Esophagus muscularis mucosa (tissue), 4 donors: Measurements from ENCODE around the gene SIGLEC14. TPM values are rescaled to one million over a fixed set of nuclear protein-coding genes. Genes with fewer than 3 reads are reported as not detected.
A peak's percentile ranks its signal among the peaks of the same experiment; 100 is the strongest.

Experiments
- DNase-seq: peaks from one replicate; pipeline ENCODE4 v3.0.0-alpha.2; 2017; ENCODE audit errors: extremely low spot score
- H3K27ac ChIP-seq, 4 donors: fragments of 200-600 bp; sonication (generic); replicated peaks in 1 of 4; 1 replicate in 3 of 4; 2 replicates in 1 of 4; pipeline ENCODE4 v1.5.1; 2016 to 2019; ENCODE audit warnings: mild to moderate bottlenecking in 1 of 4
- H3K27me3 ChIP-seq, 4 donors: fragments of 200-600 bp; sonication (generic); one replicate each; pipeline versions ENCODE4 v1.5.1 to v1.6.0; 2016 to 2019
- H3K36me3 ChIP-seq, 4 donors: fragments of 200-600 bp; sonication (generic); one replicate each; pipeline ENCODE4 v1.5.1; 2016 to 2019
- H3K4me1 ChIP-seq, 4 donors: fragments of 200-600 bp; sonication (generic); one replicate each; pipeline ENCODE4 v1.5.1; 2016 to 2019
- H3K4me3 ChIP-seq, 4 donors: fragments of 200-600 bp; sonication (generic); 1 replicate in 2 of 4; 2 replicates in 2 of 4; pipeline ENCODE4 v1.5.1; 2016 to 2019; ENCODE audit warnings: mild to moderate bottlenecking in 4 of 4, moderate library complexity in 1 of 4
- H3K9me3 ChIP-seq, 4 donors: fragments of 200-600 bp; sonication (generic); 1 replicate in 3 of 4; 2 replicates in 1 of 4; pipeline ENCODE4 v1.5.1; 2016 to 2019
- EP300 ChIP-seq: sonication (generic); formaldehyde crosslinking; IDR thresholded peaks from one replicate; pipeline ENCODE4 v1.6.1; 2017; ENCODE audit warnings: antibody characterized with exemption
- POLR2A ChIP-seq: fragments of 450-650 bp; IDR thresholded peaks from one replicate; pipeline ENCODE4 v1.6.1; 2017; ENCODE audit warnings: antibody characterized with exemption, moderate library complexity, mild to moderate bottlenecking, low read depth
- POLR2AphosphoS5 ChIP-seq, 2 donors: sonication (generic); formaldehyde crosslinking; IDR thresholded peaks; one replicate each; pipeline ENCODE4 v1.6.1; 2017; ENCODE audit warnings: antibody characterized with exemption in 2 of 2
- WGBS: methylation state at CpG from one replicate; pipeline ENCODE4 v1.1.5; 2018; 5-methylcytosine and 5-hydroxymethylcytosine counted together
- intact Hi-C: fragments of 100-400 bp; cut with DNase I; formaldehyde crosslinking; loops from one replicate; pipeline ENCODE4 v1.15.1; 2023
- total RNA-seq, 4 donors: library from RNA; depleted of rRNA; stranded (reverse); fragments of >200 nt; gene quantifications; one replicate each; pipeline versions ENCODE4 v1.1.0 to v1.2.1, GENCODE V29; 2016
- TF ChIP-seq, protein P1 (sequence below), 3 experiments: fragments of 200-600 bp in 2 of 3; fragments of 450-650 bp in 1 of 3; sonication (generic) in 2 of 3; IDR thresholded peaks; one replicate each; pipeline ENCODE4 v1.5.1; 2017 to 2019; ENCODE audit warnings: antibody characterized with exemption in 3 of 3, mild to moderate bottlenecking in 2 of 3, moderate library complexity in 1 of 3

Gene SIGLEC14
- total RNA-seq, 4 donors from 2014 or later: 2.5 to 9.9 (median 5.0) TPM; not detected in 1

GRCh38 chr19:51651216-51651846 lies 4.7 kb upstream of the SIGLEC14 start:
- peaks cover 0 to 30% (median 0%) of the 10 kb centered on the region in 4 donors for H3K27me3 ChIP-seq
- no peak overlapping the region for H3K27ac ChIP-seq
- WGBS: 67% methylated on average over 7 of the region's 7 CpGs
- H3K9me3 ChIP-seq: no peaks in the 10 kb centered on the region
- TF ChIP-seq, protein P1, sequence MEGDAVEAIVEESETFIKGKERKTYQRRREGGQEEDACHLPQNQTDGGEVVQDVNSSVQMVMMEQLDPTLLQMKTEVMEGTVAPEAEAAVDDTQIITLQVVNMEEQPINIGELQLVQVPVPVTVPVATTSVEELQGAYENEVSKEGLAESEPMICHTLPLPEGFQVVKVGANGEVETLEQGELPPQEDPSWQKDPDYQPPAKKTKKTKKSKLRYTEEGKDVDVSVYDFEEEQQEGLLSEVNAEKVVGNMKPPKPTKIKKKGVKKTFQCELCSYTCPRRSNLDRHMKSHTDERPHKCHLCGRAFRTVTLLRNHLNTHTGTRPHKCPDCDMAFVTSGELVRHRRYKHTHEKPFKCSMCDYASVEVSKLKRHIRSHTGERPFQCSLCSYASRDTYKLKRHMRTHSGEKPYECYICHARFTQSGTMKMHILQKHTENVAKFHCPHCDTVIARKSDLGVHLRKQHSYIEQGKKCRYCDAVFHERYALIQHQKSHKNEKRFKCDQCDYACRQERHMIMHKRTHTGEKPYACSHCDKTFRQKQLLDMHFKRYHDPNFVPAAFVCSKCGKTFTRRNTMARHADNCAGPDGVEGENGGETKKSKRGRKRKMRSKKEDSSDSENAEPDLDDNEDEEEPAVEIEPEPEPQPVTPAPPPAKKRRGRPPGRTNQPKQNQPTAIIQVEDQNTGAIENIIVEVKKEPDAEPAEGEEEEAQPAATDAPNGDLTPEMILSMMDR (IDR thresholded peaks at IDR 0.05): no peak
- TF ChIP-seq EP300 (no peak), POLR2A (no peak), POLR2AphosphoS5 (IDR thresholded peaks at IDR 0.05) (no peak)
- no peaks in the 10 kb centered on the region for H3K36me3 ChIP-seq
- H3K4me1 ChIP-seq: no peaks in the 10 kb centered on the region
- no peak overlapping the region for H3K4me3 ChIP-seq
- DNase-seq: no peak
- intact Hi-C loops: loop anchor here (10.0 kb wide), 4 partner anchors 47 to 317 kb away; partner anchors contain the start of gene CEACAM18

GRCh38 chr19:51647318-51647717 lies 693 bp upstream of the SIGLEC14 start:
- peaks cover 0 to 49% (median 0%) of the 10 kb centered on the region in 4 donors for H3K27me3 ChIP-seq
- H3K27ac ChIP-seq: no peak overlapping the region
- H3K4me1 ChIP-seq: no peaks in the 10 kb centered on the region
- H3K36me3 ChIP-seq: no peaks in the 10 kb centered on the region
- H3K9me3 ChIP-seq: no peaks in the 10 kb centered on the region
- WGBS: 89% methylated on average over 6 of the region's 6 CpGs
- TF ChIP-seq, protein P1 (IDR thresholded peaks at IDR 0.05): no peak
- TF ChIP-seq POLR2AphosphoS5 (IDR thresholded peaks at IDR 0.05) (no peak), POLR2A (no peak), EP300 (no peak)
- intact Hi-C loops: no loop called here
- no peak overlapping the region for H3K4me3 ChIP-seq
- DNase-seq: no peak

GRCh38 chr19:51644636-51645271 lies 1.9 kb downstream of the SIGLEC14 start:
- no peaks in the 10 kb centered on the region for H3K9me3 ChIP-seq
- intact Hi-C loops: no loop called here
- no peak for TF ChIP-seq EP300
- TF ChIP-seq POLR2AphosphoS5 (IDR thresholded peaks at IDR 0.05): no peak
- TF ChIP-seq, protein P1 (IDR thresholded peaks at IDR 0.05): no peak
- no peak for TF ChIP-seq POLR2A
- H3K27me3 ChIP-seq: peaks cover 0 to 40% (median 0%) of the 10 kb centered on the region in 4 donors
- 42% methylated on average over 10 of the region's 11 CpGs for WGBS
- H3K4me1 ChIP-seq: no peaks in the 10 kb centered on the region
- H3K4me3 ChIP-seq: peak overlapping the region in 2 of 4 donors; percentile 14 to 25
- no peak overlapping the region for H3K27ac ChIP-seq
- DNase-seq: no peak
- no peaks in the 10 kb centered on the region for H3K36me3 ChIP-seq

DNA sequence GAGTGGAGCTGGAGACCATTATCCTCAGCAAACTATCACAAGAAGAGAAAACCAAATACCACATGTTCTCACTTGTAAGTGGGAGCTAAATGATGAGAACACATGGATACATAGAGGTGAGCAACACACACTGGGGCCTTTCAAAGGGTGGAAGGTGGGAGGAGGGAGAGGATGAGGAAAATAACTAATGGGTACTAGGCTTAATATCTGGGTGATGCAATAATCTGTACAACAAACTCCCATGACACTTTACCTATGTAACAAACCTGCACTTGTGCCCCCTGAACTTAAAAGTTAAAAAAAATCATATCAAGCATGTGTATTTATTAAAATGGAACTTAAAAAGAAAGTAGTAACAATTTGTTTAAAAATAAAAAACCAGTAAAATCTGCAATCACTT lies 5.0 kb downstream of the SIGLEC14 start:
- intact Hi-C loops: no loop called here
- H3K27ac ChIP-seq: no peak overlapping the region
- DNase-seq: no peak
- peaks cover 0 to 4% (median 0%) of the 10 kb centered on the region in 4 donors for H3K9me3 ChIP-seq
- no peak overlapping the region for H3K4me3 ChIP-seq
- TF ChIP-seq POLR2AphosphoS5 (IDR thresholded peaks at IDR 0.05): no peak
- no peak for TF ChIP-seq POLR2A
- no peak for TF ChIP-seq EP300
- TF ChIP-seq, protein P1 (IDR thresholded peaks at IDR 0.05): no peak
- H3K36me3 ChIP-seq: no peaks in the 10 kb centered on the region
- H3K4me1 ChIP-seq: no peaks in the 10 kb centered on the region
- H3K27me3 ChIP-seq: peaks cover 0 to 32% (median 0%) of the 10 kb centered on the region in 4 donors
